ENCODE measurements around the gene TRMT6. TPM values are rescaled to one million over a fixed set of nuclear protein-coding genes. Genes with fewer than 3 reads are reported as not detected.

The TRMT6 gene
- total RNA-seq, 1 donor from 2014 or later, result 9.7 TPM

DNA sequence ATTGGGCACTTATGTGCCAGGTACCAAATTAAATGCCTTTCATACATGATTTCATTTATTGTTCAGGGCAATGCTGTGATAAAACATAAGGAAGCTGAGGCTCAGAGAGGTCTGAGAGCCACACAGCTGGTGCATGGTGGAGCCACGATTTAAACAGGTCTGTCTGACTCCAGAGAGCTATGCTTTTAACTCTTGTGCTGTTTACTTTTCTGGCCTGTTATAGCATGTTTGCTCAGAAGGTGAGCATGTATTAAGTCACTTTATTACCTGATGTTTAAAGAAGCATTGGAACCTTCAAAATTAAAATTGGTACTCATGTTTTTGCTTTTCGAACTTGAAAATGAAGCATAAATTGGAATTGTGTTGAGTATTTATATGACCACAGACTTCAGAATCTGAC is 26.9 kb upstream of the TRMT6 start:
- Mint-ChIP-seq H3K4me3 (ENCODE audit: unreplicated experiment) (no peak overlapping the region), H3K27ac (ENCODE audit: unreplicated experiment) (no peak overlapping the region), H3K4me1 (ENCODE audit: low read depth) (peaks cover 7% of the 10 kb centered on the region), H3K27me3 (ENCODE audit: low read depth) (no peaks in the 10 kb centered on the region), H3K36me3 (ENCODE audit: low read depth) (peaks cover 7% of the 10 kb centered on the region), H3K9me3 (ENCODE audit: low read depth) (no peaks in the 10 kb centered on the region)
- TF ChIP-seq, protein P1, sequence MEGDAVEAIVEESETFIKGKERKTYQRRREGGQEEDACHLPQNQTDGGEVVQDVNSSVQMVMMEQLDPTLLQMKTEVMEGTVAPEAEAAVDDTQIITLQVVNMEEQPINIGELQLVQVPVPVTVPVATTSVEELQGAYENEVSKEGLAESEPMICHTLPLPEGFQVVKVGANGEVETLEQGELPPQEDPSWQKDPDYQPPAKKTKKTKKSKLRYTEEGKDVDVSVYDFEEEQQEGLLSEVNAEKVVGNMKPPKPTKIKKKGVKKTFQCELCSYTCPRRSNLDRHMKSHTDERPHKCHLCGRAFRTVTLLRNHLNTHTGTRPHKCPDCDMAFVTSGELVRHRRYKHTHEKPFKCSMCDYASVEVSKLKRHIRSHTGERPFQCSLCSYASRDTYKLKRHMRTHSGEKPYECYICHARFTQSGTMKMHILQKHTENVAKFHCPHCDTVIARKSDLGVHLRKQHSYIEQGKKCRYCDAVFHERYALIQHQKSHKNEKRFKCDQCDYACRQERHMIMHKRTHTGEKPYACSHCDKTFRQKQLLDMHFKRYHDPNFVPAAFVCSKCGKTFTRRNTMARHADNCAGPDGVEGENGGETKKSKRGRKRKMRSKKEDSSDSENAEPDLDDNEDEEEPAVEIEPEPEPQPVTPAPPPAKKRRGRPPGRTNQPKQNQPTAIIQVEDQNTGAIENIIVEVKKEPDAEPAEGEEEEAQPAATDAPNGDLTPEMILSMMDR (IDR thresholded peaks at IDR 0.05), result no peak
- DNase-seq (ENCODE audit: low spot score), result no peak

DNA sequence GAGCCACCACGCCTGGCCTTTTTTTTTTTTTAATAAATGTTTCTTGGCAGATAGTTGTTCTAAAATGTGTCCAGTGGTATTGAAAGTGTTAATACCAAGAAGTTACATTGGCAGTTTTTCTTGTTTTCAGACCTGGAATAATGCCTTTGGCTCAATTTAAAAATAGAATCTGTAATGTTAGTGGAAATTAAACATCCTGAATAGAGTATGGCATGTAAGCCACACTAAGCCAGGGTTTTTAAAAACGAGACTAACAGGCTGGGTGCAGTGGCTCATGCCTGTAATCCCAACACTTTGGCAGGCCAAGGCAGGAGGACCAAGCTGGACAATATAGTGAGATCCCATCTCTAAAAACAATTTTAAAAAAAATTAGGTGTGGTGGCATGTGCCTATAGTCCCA is 25.4 kb upstream of the TRMT6 start:
- DNase-seq (ENCODE audit: low spot score), result no peak
- Mint-ChIP-seq H3K27ac (ENCODE audit: unreplicated experiment) (no peak overlapping the region), H3K27me3 (ENCODE audit: low read depth) (no peaks in the 10 kb centered on the region), H3K4me3 (ENCODE audit: unreplicated experiment) (no peak overlapping the region), H3K4me1 (ENCODE audit: low read depth) (peaks cover 7% of the 10 kb centered on the region), H3K36me3 (ENCODE audit: low read depth) (peaks cover 7% of the 10 kb centered on the region), H3K9me3 (ENCODE audit: low read depth) (no peaks in the 10 kb centered on the region)
- TF ChIP-seq, protein P1 (IDR thresholded peaks at IDR 0.05), result no peak

DNA sequence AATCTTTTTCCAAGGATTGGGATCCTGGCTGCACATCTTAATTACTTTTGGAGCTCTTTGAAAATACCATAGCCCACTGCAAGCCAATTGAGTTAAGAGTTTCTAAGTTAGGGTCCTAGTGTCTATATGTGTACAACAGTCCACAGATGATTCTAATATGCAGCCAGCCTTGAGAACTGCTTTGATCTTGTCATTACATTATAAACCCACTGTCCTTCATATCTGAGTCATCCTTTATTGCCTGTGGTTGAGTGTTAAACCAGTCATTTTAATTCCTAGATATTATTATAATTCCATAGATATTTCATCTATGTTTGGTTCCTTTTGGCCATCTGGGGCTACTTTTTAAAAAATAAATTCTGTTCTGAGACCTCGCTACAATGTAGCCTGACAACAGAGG is 24.2 kb upstream of the TRMT6 start:
- Mint-ChIP-seq H3K9me3 (ENCODE audit: low read depth) (no peaks in the 10 kb centered on the region), H3K36me3 (ENCODE audit: low read depth) (peaks cover 7% of the 10 kb centered on the region), H3K27me3 (ENCODE audit: low read depth) (no peaks in the 10 kb centered on the region), H3K4me1 (ENCODE audit: low read depth) (peaks cover 7% of the 10 kb centered on the region), H3K27ac (ENCODE audit: unreplicated experiment) (no peak overlapping the region), H3K4me3 (ENCODE audit: unreplicated experiment) (no peak overlapping the region)
- TF ChIP-seq, protein P1 (IDR thresholded peaks at IDR 0.05), result no peak
- no peak for DNase-seq (ENCODE audit: low spot score)

GRCh38 chr20:5973971-5974370 is 23.6 kb upstream of the TRMT6 start:
- TF ChIP-seq, protein P1 (IDR thresholded peaks at IDR 0.05), result no peak
- Mint-ChIP-seq H3K27ac (ENCODE audit: unreplicated experiment) (peak overlapping the region; percentile 61), H3K4me3 (ENCODE audit: unreplicated experiment) (no peak overlapping the region), H3K4me1 (ENCODE audit: low read depth) (peaks cover 7% of the 10 kb centered on the region), H3K27me3 (ENCODE audit: low read depth) (no peaks in the 10 kb centered on the region), H3K36me3 (ENCODE audit: low read depth) (peaks cover 1% of the 10 kb centered on the region), H3K9me3 (ENCODE audit: low read depth) (no peaks in the 10 kb centered on the region)
- DNase-seq (ENCODE audit: low spot score), result no peak

DNA sequence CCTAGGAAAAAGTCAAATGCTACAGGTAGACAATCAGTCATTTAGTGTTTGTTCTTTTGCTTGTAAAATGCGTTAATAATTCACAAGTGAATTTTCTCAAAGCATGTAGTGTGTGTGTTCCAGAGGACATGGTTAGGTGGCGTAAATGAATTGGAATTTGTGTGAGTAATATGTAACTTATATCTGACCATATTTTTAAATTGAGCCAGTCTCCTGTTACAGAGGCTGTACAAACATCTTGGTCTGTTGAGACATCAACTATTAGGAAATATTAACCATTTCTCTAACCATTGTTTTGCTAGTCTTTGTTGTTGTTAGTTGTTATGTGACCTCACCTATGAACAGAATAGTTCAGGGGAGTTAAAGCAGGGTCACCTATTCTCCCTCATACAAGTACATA is 22.8 kb upstream of the TRMT6 start:
- TF ChIP-seq, protein P1 (IDR thresholded peaks at IDR 0.05), result no peak
- no peak overlapping the region for H3K4me3 Mint-ChIP-seq (ENCODE audit: unreplicated experiment)
- peaks cover 1% of the 10 kb centered on the region for H3K36me3 Mint-ChIP-seq (ENCODE audit: low read depth)
- H3K4me1 Mint-ChIP-seq (ENCODE audit: low read depth), result peaks cover 7% of the 10 kb centered on the region
- H3K27ac Mint-ChIP-seq (ENCODE audit: unreplicated experiment), result peak overlapping the region; percentile 61
- no peaks in the 10 kb centered on the region for H3K9me3 Mint-ChIP-seq (ENCODE audit: low read depth)
- H3K27me3 Mint-ChIP-seq (ENCODE audit: low read depth), result no peaks in the 10 kb centered on the region
- DNase-seq (ENCODE audit: low spot score), result no peak

Data from chondrocyte (in vitro differentiated cells).